ENCODE data around the gene ARHGAP24.

DNA sequence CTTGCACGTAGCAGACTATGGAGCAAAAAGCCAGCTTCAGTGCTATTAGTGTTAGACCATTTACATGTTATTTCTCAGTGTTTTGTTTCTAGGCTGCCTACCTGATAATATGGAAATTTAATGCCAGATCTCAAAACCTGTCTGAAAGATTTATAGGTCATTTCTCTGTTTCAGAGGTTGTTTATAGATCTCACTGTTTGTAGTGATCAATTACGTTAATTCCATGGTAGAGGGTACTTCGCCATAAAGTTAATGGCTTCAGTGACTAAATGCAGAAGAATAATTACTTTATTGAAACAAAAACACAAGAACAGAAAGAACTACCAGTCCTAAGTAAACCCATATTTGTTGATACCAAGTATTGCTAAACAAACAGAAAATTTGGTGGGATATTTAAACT lies 420.8 kb downstream of the ARHGAP24 start:
- TF ChIP-seq, protein P1, sequence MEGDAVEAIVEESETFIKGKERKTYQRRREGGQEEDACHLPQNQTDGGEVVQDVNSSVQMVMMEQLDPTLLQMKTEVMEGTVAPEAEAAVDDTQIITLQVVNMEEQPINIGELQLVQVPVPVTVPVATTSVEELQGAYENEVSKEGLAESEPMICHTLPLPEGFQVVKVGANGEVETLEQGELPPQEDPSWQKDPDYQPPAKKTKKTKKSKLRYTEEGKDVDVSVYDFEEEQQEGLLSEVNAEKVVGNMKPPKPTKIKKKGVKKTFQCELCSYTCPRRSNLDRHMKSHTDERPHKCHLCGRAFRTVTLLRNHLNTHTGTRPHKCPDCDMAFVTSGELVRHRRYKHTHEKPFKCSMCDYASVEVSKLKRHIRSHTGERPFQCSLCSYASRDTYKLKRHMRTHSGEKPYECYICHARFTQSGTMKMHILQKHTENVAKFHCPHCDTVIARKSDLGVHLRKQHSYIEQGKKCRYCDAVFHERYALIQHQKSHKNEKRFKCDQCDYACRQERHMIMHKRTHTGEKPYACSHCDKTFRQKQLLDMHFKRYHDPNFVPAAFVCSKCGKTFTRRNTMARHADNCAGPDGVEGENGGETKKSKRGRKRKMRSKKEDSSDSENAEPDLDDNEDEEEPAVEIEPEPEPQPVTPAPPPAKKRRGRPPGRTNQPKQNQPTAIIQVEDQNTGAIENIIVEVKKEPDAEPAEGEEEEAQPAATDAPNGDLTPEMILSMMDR (IDR thresholded peaks at IDR 0.05), result no peak
- TF ChIP-seq POLR2AphosphoS5 (IDR thresholded peaks at IDR 0.05; ENCODE audit: low read depth, low read length) (no peak), SIN3A (IDR thresholded peaks at IDR 0.05; ENCODE audit: borderline replicate concordance, insufficient read depth, low read depth, low read length) (no peak), TCF7L2 (IDR thresholded peaks at IDR 0.05; ENCODE audit: low read depth, low read length) (no peak)
